Measurements from ENCODE around the gene S100Z. TPM values are rescaled to one million over a fixed set of nuclear protein-coding genes. Genes with fewer than 3 reads are reported as not detected.

S100Z gene
- total RNA-seq, 1 donor from 2014 or later, result not detected

GRCh38 chr5:76958991-76959767, 109.4 kb downstream of the S100Z start:
- Histone ChIP-seq H2AFZ (ENCODE audit: low read depth, low read length) (no peak overlapping the region), H3K4me3 (ENCODE audit: insufficient read depth, low read depth, low read length) (no peak overlapping the region), H3K9ac (ENCODE audit: low read length) (peak overlapping the region; percentile 65), H3K36me3 (ENCODE audit: insufficient read depth, low read length) (no peaks in the 10 kb centered on the region), H3K9me3 (ENCODE audit: insufficient read depth, low read depth, low read length) (no peaks in the 10 kb centered on the region), H3K4me1 (ENCODE audit: insufficient read depth, low read length) (peaks cover 27% of the 10 kb centered on the region), H4K20me1 (ENCODE audit: insufficient read depth, low read length) (no peaks in the 10 kb centered on the region), H3K79me2 (ENCODE audit: insufficient read depth, low read length) (no peaks in the 10 kb centered on the region), H3K4me2 (ENCODE audit: low read length) (peak overlapping the region; percentile 80), H3K27ac (ENCODE audit: low read depth, low read length) (peak overlapping the region; percentile 83), H3K27me3 (ENCODE audit: insufficient read depth, low read length) (peaks cover 6% of the 10 kb centered on the region)
- H3K4me1 Mint-ChIP-seq (ENCODE audit: low read depth, unreplicated experiment), result peaks cover 25% of the 10 kb centered on the region
- peak overlapping the region; percentile 93 for H3K27ac Mint-ChIP-seq (ENCODE audit: unreplicated experiment)
- TF ChIP-seq EZH2 (IDR thresholded peaks at IDR 0.05; ENCODE audit: insufficient read depth, low read length), result no peak
- TF ChIP-seq, protein P1, sequence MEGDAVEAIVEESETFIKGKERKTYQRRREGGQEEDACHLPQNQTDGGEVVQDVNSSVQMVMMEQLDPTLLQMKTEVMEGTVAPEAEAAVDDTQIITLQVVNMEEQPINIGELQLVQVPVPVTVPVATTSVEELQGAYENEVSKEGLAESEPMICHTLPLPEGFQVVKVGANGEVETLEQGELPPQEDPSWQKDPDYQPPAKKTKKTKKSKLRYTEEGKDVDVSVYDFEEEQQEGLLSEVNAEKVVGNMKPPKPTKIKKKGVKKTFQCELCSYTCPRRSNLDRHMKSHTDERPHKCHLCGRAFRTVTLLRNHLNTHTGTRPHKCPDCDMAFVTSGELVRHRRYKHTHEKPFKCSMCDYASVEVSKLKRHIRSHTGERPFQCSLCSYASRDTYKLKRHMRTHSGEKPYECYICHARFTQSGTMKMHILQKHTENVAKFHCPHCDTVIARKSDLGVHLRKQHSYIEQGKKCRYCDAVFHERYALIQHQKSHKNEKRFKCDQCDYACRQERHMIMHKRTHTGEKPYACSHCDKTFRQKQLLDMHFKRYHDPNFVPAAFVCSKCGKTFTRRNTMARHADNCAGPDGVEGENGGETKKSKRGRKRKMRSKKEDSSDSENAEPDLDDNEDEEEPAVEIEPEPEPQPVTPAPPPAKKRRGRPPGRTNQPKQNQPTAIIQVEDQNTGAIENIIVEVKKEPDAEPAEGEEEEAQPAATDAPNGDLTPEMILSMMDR (IDR thresholded peaks at IDR 0.05; ENCODE audit: insufficient read depth, low read depth, low read length), result no peak
- H3K9me3 Mint-ChIP-seq (ENCODE audit: unreplicated experiment), result no peaks in the 10 kb centered on the region
- peaks cover 2% of the 10 kb centered on the region for H3K36me3 Mint-ChIP-seq (ENCODE audit: low read depth, unreplicated experiment)
- H3K27me3 Mint-ChIP-seq (ENCODE audit: low read depth, unreplicated experiment), result peaks cover 11% of the 10 kb centered on the region
- H3K4me3 Mint-ChIP-seq (ENCODE audit: unreplicated experiment), result no peak overlapping the region
- DNase-seq (ENCODE audit: low read depth), result peak; percentile 94
- FAIRE-seq, result peak; percentile 93

GRCh38 chr5:76960004-76960625, 110.3 kb downstream of the S100Z start:
- peaks cover under 1% of the 10 kb centered on the region for H3K36me3 Mint-ChIP-seq (ENCODE audit: low read depth, unreplicated experiment)
- Histone ChIP-seq H2AFZ (ENCODE audit: low read depth, low read length) (peak overlapping the region; percentile 6), H3K27ac (ENCODE audit: low read depth, low read length) (peak overlapping the region; percentile 83), H3K79me2 (ENCODE audit: insufficient read depth, low read length) (no peaks in the 10 kb centered on the region), H4K20me1 (ENCODE audit: insufficient read depth, low read length) (no peaks in the 10 kb centered on the region), H3K4me3 (ENCODE audit: insufficient read depth, low read depth, low read length) (peak overlapping the region; percentile 4), H3K36me3 (ENCODE audit: insufficient read depth, low read length) (no peaks in the 10 kb centered on the region), H3K27me3 (ENCODE audit: insufficient read depth, low read length) (peaks cover under 1% of the 10 kb centered on the region), H3K4me1 (ENCODE audit: insufficient read depth, low read length) (peaks cover 23% of the 10 kb centered on the region), H3K9me3 (ENCODE audit: insufficient read depth, low read depth, low read length) (no peaks in the 10 kb centered on the region), H3K9ac (ENCODE audit: low read length) (peak overlapping the region; percentile 27), H3K4me2 (ENCODE audit: low read length) (peak overlapping the region; percentile 80)
- peaks cover 4% of the 10 kb centered on the region for H3K27me3 Mint-ChIP-seq (ENCODE audit: low read depth, unreplicated experiment)
- H3K4me3 Mint-ChIP-seq (ENCODE audit: unreplicated experiment), result peak overlapping the region; percentile 17
- FAIRE-seq, result no peak
- TF ChIP-seq, protein P1 (IDR thresholded peaks at IDR 0.05; ENCODE audit: insufficient read depth, low read depth, low read length), result no peak
- no peak for TF ChIP-seq EZH2 (IDR thresholded peaks at IDR 0.05; ENCODE audit: insufficient read depth, low read length)
- peak overlapping the region; percentile 93 for H3K27ac Mint-ChIP-seq (ENCODE audit: unreplicated experiment)
- DNase-seq (ENCODE audit: low read depth), result peak; percentile 66
- no peaks in the 10 kb centered on the region for H3K9me3 Mint-ChIP-seq (ENCODE audit: unreplicated experiment)
- H3K4me1 Mint-ChIP-seq (ENCODE audit: low read depth, unreplicated experiment), result peaks cover 25% of the 10 kb centered on the region

Data from astrocyte (in vitro differentiated cells and primary cell).